GM21737 (cell line): ENCODE measurements around the gene OR5K4.
"Not testable (repeated sequence)": the region's sequence is repeated elsewhere in the genome, so short reads cannot be mapped to it uniquely, and the experiment has no call there.

Experiments
- ATAC-seq: cut with Tn5 transposase; IDR thresholded peaks from one replicate; pipeline ENCODE4 v1.9.1; 2021; ENCODE audit warnings: mild to moderate bottlenecking, moderate library complexity; ENCODE audit not compliant: unreplicated experiment

OR5K4 gene

DNA sequence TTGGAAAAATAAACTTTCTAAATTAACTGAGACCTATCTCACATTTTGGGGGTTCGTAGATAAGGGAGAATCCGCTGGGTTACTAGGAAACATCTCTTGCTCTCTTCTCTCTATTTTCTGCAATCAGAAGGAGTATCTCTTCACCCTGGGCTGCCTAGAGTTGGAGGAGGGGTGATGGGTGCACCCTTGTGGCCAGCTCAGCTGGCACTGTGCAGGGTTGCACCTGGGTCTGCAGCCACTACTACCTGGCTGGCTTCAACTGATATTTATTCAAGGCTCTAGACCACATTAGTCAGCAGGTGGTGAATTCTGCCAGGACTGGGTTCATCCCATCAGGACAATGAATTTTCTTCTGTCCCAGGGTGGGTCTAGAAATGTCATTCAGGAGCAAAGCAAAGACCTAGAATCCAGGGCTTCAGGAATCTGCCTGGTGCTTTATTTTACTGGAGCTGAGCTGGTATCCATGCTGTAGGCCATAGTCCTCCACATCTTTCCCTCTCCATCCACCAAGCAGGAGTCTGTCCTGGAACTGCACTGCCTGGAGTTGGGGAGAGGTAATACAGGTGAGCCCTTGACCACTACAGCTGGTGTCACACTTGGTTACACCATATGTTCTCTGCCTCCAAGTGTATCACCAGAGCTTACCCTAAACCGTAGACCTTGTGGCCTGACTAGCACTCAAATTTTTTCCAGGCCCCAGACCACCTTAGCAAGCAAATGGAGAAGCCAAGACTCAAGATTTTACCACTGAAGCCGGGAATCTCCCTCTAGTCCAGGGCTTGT lies 14.0 kb downstream of the OR5K4 start:
- no peak for ATAC-seq

DNA sequence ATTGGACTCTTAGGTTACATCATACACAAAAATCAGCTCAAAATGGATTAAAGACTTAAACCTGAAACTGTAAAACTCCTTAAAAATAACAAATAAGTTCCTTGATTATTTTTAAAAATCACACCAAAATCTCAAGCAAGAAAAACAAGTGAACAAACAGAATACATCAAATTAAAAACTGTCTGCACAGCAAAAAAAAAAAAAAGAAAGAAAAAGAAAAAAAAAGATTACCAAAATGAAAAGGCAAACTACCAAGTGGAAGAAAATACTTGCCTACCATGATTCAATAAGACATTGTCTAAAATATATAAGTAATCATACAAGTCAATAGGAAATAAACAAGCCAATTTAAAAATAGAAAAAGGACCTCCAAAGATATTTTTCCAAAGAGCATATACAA lies 17.5 kb downstream of the OR5K4 start:
- no peak for ATAC-seq

GRCh38 chr3:98371853-98372252 lies 18.2 kb downstream of the OR5K4 start:
- no peak for ATAC-seq

DNA sequence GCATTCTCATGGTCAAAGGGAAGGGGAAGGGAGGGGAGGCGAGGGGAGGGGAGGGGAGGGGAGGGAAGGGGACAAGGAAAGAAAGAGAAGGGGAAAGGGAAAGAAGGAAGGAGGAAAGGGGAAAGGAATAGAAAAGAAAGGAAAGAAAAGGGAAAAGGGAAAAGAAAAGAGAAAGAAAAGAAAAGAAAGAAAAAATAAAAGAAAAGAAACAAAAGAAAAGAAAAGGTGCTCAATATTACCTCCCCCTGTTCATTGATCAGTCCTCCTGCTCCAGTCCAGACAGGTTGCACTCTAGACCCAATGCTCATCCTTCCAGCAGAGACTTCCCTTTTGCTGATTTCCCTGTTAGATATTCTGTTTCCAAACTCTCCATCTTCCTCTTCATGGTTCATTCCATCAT lies 18.8 kb downstream of the OR5K4 start:
- ATAC-seq = no peak

- no peak for ATAC-seq
Observed at GRCh38 chr3:98376631-98377030, 23.0 kb downstream of the OR5K4 start.

DNA sequence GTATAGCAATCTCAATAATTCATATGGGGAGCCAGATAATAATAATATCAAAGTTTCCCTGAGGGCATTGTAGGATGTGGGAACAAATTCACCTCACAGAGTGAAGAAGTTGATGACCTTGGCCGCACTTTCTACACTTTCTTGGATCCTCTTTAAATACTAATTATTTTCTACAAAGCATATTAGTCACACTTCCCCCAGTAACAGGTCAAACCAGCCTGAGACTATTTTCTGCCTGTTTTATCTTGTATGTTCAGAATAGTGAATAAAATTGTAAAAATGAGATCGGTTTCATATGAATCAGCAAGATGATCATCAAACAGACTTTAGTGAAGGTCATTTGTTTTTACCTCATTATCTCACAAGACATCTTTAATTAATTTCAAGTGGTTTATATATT lies 34.5 kb downstream of the OR5K4 start:
- ATAC-seq = no peak

DNA sequence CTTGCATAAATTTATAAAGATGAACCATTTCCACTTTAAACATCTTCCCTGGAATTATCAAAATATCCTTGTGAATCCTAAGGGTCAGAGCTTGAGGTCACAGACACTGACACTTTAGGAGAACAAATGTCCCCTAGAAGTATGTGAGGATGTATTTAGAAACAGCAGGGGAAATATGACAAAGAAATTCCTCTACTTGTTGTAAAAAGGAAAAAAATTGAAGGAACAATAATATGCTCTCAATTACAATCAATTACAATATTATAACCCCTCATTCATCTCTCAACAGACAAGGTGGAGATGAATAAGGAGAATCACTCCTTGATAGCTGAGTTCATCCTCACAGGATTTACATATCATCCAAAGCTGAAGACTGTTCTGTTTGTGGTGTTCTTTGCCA lies 36.7 kb downstream of the OR5K4 start, which contains the start of gene OR5K3:
TSS of gene OR5K3 (plus strand) at position 301 of the 400 bp plus-strand sequence. CDS start at position 301, 0 bp downstream.
- ATAC-seq = no peak

GRCh38 chr3:98395101-98395500 lies 41.4 kb downstream of the OR5K4 start:
- no peak for ATAC-seq

DNA sequence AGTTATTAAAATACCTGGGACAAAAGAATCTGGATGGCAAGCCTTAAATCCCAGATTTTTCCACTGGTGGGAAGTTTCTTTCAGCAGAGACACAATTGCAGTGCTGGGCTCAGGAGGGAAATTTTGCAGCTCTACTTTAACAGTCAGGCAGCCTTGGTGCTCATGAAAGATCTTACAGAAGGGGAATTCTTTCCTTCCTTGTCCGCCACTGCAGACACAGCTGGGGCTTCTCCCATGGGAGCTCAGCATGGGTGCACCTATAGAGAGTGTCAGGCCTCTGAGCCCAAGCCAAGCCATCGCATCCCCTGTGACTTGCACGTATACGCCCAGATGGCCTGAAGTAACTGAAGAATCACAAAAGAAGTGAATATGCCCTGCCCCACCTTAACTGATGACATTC lies 42.8 kb downstream of the OR5K4 start:
- ATAC-seq = not testable (repeated sequence)

DNA sequence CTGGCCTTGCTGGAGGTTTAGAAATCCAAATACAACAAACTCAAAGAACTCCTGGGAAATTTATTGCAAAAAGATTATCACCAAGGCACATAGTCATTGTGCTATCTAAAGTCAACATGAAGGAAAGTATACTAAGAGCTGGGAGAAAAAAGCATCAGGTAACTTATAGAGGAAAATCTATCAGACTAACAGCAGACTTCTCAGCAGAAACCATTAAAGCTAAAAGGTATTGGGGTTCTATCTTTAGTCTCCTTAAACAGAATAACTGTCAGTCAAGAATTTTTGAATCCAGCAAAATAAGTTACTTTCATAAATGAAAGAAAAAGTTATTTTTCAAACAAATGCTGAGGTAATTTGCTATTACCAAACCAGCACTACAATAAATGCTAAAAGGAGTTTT lies 44.9 kb downstream of the OR5K4 start:
- no peak for ATAC-seq

- no peak for ATAC-seq
Observed at GRCh38 chr3:98402507-98402906, 48.9 kb downstream of the OR5K4 start.

GRCh38 chr3:98404010-98404409 lies 50.4 kb downstream of the OR5K4 start:
- no peak for ATAC-seq
